Measurements from ENCODE around the gene GALNT9. TPM values are rescaled to one million over a fixed set of nuclear protein-coding genes. Genes with fewer than 3 reads are reported as not detected.
"Not testable (repeated sequence)": the region's sequence is repeated elsewhere in the genome, so short reads cannot be mapped to it uniquely, and the experiment has no call there.

Gene GALNT9
- total and polyA plus RNA-seq, 5 experiments from 2014 or later: not detected

DNA sequence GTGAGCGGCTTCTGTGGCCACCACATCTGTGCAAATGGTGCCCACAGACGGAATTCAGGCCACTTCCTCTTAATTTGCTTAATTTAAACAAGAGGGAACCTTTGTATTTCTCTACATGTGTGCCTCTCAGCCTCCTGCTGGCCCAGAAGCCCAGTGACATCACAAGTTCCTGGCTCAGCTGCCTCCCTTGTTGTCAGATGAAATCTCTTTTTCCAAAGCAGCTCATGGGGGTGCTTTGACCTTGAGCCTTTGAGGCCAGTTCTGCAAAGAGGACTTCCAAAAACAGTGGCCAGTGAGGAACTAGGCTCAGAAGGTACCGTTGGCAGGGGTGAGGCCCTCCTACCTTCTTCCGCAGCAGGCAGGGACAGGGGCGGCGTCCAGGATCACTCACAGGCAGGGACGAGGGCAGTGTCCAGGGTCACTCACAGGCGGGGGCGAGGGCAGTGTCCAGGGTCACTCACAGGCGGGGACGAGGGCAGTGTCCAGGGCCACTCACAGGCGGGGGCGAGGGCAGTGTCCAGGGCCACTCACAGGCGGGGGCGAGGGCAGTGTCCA is 35.0 kb upstream of the GALNT9 start:
- no peaks in the 10 kb centered on the region for H3K4me1 Mint-ChIP-seq
- H3K36me3 Mint-ChIP-seq: no peaks in the 10 kb centered on the region
- ATAC-seq (no peak), DNase-seq (peak in 1 of 10 donors; percentile 43)
- POLR2A ChIA-PET: no interaction called here
- no peak overlapping the region for H3K4me3 Mint-ChIP-seq
- H3K27ac Mint-ChIP-seq: no peak overlapping the region
- H3K9me3 Mint-ChIP-seq: no peaks in the 10 kb centered on the region
- peaks cover under 1 to 19% (median 6%) of the 10 kb centered on the region in 5 donors for H3K27me3 Mint-ChIP-seq

- DNase-seq (peak in 1 of 10 donors; percentile 41), ATAC-seq (no peak)
- H3K27me3 Mint-ChIP-seq: peaks cover 0 to 13% (median 3%) of the 10 kb centered on the region in 5 donors
- H3K4me1 Mint-ChIP-seq: no peaks in the 10 kb centered on the region
- H3K27ac Mint-ChIP-seq: no peak overlapping the region
- no peaks in the 10 kb centered on the region for H3K9me3 Mint-ChIP-seq
- H3K36me3 Mint-ChIP-seq: no peaks in the 10 kb centered on the region
- no peak overlapping the region for H3K4me3 Mint-ChIP-seq
- POLR2A ChIA-PET: no interaction called here
Observed at GRCh38 chr12:132363661-132364347, 34.4 kb upstream of the GALNT9 start.

DNA sequence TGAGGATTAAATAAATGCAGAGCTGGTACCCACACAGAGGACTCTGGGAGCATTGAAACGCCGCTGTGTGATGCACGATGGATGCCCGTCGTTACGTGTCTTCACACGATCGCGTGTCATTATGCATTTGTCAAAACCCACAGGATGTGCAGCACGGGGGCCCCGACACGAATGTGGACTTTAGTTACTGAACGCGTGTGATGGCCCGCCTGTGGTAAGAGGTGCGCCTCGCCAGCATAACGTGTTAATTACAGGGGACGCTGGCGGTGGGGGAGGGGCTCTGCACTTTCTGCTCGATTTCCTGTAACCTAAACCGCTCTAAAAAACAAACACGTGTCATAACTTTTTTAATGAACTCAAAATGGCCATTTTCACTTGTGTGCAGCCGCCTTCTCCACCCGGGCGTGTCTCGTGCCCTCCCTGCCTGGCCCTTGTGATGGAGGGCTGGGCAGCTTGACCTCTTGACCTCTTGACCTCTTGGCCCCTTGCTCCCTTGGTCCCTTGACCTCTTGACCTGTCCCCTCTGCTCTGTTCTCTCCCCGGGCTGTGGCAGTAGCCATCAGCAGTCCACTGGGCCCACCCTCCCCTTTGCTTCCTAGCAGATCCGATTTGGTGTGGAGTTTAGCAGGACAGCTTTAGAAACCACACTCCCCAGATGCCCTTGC is 33.7 kb upstream of the GALNT9 start:
- no peaks in the 10 kb centered on the region for H3K36me3 Mint-ChIP-seq
- DNase-seq (peak in 1 of 10 donors; percentile 48), ATAC-seq (no peak)
- no peaks in the 10 kb centered on the region for H3K9me3 Mint-ChIP-seq
- H3K4me1 Mint-ChIP-seq: no peaks in the 10 kb centered on the region
- no peak overlapping the region for H3K4me3 Mint-ChIP-seq
- peaks cover 0 to 7% (median 1%) of the 10 kb centered on the region in 5 donors for H3K27me3 Mint-ChIP-seq
- no peak overlapping the region for H3K27ac Mint-ChIP-seq
- POLR2A ChIA-PET: no interaction called here

DNA sequence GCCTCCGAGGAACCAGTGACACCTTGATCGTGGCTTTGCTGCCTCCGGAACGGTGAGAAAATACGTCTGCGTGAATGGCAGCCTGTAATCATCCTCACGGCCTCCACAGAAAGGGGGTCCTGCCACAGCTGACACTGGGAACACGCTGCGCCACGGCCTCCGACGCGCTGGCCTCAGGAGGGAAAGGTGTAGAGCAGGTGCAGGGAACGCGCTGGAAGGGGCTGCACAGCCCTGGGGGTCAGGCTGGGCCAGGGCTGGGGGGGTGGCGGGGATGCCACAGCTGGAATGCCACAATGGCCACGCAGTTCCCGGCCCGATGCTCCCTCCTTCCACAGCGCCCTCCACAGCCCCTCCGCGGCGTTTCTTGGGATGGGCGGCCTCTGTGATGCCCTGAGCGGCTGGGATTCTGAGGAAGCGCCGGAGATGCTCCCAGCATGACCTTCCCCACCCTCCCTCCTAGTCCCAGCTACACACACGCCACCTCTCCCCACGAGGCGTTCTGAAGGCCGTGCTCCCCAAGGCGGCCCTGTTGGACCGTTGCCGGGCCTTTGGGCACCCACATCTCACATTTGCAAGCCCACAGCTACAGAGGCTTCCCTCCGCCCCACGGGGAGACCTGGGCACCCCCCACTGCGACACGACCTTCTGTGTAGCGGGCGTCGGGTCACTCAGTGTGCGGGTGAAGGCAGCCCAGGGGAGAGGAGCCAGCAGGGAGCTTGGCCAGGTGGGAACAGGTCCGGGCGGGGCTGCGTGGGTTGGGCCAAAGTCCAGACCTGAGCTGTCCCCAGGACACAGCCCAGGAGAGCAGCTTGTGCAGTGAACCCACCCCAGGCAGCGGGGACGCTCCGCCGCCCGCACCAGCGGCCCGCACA is 31.8 kb upstream of the GALNT9 start:
- ATAC-seq (no peak), DNase-seq (peak in 1 of 10 donors; percentile 58)
- peaks cover 0 to 1% (median 0%) of the 10 kb centered on the region in 5 donors for H3K27me3 Mint-ChIP-seq
- H3K4me3 Mint-ChIP-seq: no peak overlapping the region
- no peaks in the 10 kb centered on the region for H3K4me1 Mint-ChIP-seq
- no peaks in the 10 kb centered on the region for H3K9me3 Mint-ChIP-seq
- H3K27ac Mint-ChIP-seq: no peak overlapping the region
- POLR2A ChIA-PET: no interaction called here
- no peaks in the 10 kb centered on the region for H3K36me3 Mint-ChIP-seq

DNA sequence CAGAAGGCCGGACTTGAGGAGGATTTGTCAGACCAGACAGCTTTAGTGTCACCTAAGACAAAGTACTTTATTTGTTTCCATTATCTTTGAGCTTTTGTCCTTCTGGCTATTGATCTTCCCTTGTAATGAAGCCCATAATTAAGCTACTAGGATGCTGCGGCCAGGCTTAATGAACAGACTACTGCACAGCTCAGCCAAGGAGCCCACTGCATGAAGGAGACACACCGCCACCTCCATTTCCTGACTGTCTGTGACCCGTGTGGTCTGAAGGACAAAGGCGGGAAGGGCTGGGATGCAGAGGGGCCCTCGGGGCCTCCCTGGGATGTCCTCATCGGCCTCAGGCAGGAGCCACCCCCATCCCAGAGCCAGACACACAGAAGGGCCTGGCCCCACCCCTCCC is 31.0 kb upstream of the GALNT9 start:
- no peaks in the 10 kb centered on the region for H3K9me3 Mint-ChIP-seq
- H3K27ac Mint-ChIP-seq: no peak overlapping the region

GRCh38 chr12:132359971-132360370 is 30.6 kb upstream of the GALNT9 start:
- Mint-ChIP-seq H3K27ac (peak overlapping the region in 1 of 10 donors; percentile 41), H3K27me3 (peaks cover 0 to 8% (median 0%) of the 10 kb centered on the region in 5 donors), H3K4me1 (no peaks in the 10 kb centered on the region), H3K9me3 (no peaks in the 10 kb centered on the region), H3K36me3 (no peaks in the 10 kb centered on the region), H3K4me3 (no peak overlapping the region)
- POLR2A ChIA-PET: no interaction called here
- ATAC-seq: no peak
- DNase-seq: peak in 1 of 10 donors; percentile 38

More for the DNA sequence above, 31.0 kb upstream of the GALNT9 start:
- Mint-ChIP-seq H3K4me1 (no peaks in the 10 kb centered on the region), H3K4me3 (no peak overlapping the region), H3K36me3 (no peaks in the 10 kb centered on the region), H3K27me3 (peaks cover 0 to 5% (median 0%) of the 10 kb centered on the region in 5 donors)
- POLR2A ChIA-PET: no interaction called here
- ATAC-seq (no peak), DNase-seq (no peak)

GRCh38 chr12:132359551-132359950 is 30.2 kb upstream of the GALNT9 start:
- POLR2A ChIA-PET: no interaction called here
- peak in 1 of 10 donors; percentile 58 for DNase-seq

DNA sequence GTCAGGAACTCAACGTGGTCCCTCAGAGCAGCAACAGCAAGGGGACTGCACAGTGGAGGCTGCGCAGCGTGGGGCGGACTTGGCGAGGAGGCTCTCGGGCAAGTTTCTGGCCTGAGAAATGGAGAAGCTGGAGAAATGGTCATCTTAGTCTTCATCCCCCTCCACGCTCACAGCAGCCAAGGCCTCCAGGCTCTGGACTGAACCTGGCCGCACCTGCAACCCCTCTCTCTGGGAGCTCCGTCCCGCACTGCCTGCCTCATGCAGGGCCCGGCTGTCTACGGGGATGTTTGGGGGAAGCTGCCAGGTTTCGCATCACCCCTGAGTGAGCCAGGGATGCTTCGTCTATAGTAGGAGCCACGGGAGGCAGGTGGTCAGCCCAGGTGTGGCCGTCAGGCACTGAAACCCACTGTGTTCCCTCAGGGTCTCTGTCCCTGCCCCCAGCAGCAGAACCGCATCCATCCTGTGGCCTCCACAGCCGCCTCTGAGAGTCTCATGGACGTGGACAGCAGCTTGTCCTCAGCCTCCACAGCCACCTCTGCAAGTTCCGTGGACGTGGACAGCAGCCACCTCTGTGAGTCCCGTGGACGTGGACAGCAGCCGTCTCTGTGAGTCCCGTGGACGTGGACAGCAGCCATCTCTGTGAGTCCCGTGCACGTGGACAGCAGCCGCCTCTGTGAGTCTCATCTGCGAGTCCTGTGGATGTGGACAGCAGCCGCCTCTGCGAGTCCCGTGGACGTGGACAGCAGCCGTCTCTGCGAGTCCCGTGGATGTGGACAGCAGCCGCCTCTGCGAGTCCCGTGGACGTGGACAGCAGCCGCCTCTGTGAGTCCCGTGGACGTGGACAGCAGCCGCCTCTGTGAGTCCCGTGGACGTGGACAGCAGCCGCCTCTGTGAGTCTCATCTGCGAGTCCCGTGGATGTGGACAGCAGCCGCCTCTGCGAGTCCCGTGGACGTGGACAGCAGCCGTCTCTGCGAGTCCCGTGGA is 29.1 kb upstream of the GALNT9 start:
- H3K4me3 Mint-ChIP-seq, H3K36me3 Mint-ChIP-seq, H3K4me1 Mint-ChIP-seq, ATAC-seq, POLR2A ChIA-PET, H3K9me3 Mint-ChIP-seq: not testable (repeated sequence)
- peak in 1 of 10 donors; percentile 59 for DNase-seq
- H3K27ac Mint-ChIP-seq: peak overlapping the region in 1 of 10 donors; percentile 78
- H3K27me3 Mint-ChIP-seq: peaks cover 0 to 21% (median 0%) of the 10 kb centered on the region in 5 donors

More at GRCh38 chr12:132359551-132359950, 30.2 kb upstream of the GALNT9 start:
- no peak overlapping the region for H3K4me3 Mint-ChIP-seq
- no peaks in the 10 kb centered on the region for H3K36me3 Mint-ChIP-seq
- peak overlapping the region in 1 of 10 donors; percentile 41 for H3K27ac Mint-ChIP-seq
- H3K9me3 Mint-ChIP-seq: no peaks in the 10 kb centered on the region
- no peaks in the 10 kb centered on the region for H3K4me1 Mint-ChIP-seq
- no peak for ATAC-seq
- peaks cover 0 to 10% (median 0%) of the 10 kb centered on the region in 5 donors for H3K27me3 Mint-ChIP-seq

- H3K36me3 Mint-ChIP-seq: no peaks in the 10 kb centered on the region
- DNase-seq: peak in 1 of 10 donors; percentile 42
- ATAC-seq: no peak
- no peak overlapping the region for H3K4me3 Mint-ChIP-seq
- POLR2A ChIA-PET: no interaction called here
- peak overlapping the region in 1 of 10 donors; percentile 78 for H3K27ac Mint-ChIP-seq
- no peaks in the 10 kb centered on the region for H3K4me1 Mint-ChIP-seq
- H3K27me3 Mint-ChIP-seq: peaks cover 0 to 27% (median 0%) of the 10 kb centered on the region in 5 donors
- no peaks in the 10 kb centered on the region for H3K9me3 Mint-ChIP-seq
Observed at GRCh38 chr12:132357623-132358186, 28.3 kb upstream of the GALNT9 start.

- H3K9me3 Mint-ChIP-seq: no peaks in the 10 kb centered on the region
- H3K36me3 Mint-ChIP-seq: no peaks in the 10 kb centered on the region
- H3K4me3 Mint-ChIP-seq: no peak overlapping the region
- ATAC-seq: no peak
- peaks cover 0 to 32% (median 0%) of the 10 kb centered on the region in 5 donors for H3K27me3 Mint-ChIP-seq
- POLR2A ChIA-PET: no interaction called here
- H3K4me1 Mint-ChIP-seq: no peaks in the 10 kb centered on the region
- peak in 1 of 10 donors; percentile 36 for DNase-seq
- no peak overlapping the region for H3K27ac Mint-ChIP-seq
Observed at GRCh38 chr12:132356691-132357622, 27.6 kb upstream of the GALNT9 start.

Measured in naive thymus-derived CD8-positive, alpha-beta T cell (primary cell).